LNCAP (cell line): ENCODE results near the gene PACC1.

Experiments
- TF ChIP-seq, protein P1 (sequence below): fragments of 450-650 bp; IDR thresholded peaks from 2 replicates; pipeline ENCODE4 v1.5.1; 2017; ENCODE audit warnings: mild to moderate bottlenecking

Gene PACC1

DNA sequence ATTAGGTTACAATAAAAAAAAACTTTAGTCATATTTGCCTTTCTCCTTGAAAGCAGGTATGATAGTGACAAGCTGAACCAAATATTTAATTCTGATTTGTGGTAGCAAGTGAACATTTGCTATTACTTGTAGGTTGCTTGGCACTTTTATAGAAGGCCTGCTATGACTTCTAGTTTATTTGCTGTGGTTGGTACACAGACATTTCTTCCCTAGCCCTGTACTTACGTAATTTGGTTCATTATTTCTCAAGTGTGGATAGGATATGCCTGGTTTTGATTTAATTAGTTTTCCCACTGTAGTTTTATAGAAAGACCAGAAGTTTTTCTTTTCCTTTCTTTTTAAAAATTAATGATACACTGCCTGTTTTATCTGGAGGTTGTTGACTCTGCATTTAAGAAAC lies 73.6 kb downstream of the PACC1 start:
- TF ChIP-seq, protein P1, sequence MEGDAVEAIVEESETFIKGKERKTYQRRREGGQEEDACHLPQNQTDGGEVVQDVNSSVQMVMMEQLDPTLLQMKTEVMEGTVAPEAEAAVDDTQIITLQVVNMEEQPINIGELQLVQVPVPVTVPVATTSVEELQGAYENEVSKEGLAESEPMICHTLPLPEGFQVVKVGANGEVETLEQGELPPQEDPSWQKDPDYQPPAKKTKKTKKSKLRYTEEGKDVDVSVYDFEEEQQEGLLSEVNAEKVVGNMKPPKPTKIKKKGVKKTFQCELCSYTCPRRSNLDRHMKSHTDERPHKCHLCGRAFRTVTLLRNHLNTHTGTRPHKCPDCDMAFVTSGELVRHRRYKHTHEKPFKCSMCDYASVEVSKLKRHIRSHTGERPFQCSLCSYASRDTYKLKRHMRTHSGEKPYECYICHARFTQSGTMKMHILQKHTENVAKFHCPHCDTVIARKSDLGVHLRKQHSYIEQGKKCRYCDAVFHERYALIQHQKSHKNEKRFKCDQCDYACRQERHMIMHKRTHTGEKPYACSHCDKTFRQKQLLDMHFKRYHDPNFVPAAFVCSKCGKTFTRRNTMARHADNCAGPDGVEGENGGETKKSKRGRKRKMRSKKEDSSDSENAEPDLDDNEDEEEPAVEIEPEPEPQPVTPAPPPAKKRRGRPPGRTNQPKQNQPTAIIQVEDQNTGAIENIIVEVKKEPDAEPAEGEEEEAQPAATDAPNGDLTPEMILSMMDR = no peak

DNA sequence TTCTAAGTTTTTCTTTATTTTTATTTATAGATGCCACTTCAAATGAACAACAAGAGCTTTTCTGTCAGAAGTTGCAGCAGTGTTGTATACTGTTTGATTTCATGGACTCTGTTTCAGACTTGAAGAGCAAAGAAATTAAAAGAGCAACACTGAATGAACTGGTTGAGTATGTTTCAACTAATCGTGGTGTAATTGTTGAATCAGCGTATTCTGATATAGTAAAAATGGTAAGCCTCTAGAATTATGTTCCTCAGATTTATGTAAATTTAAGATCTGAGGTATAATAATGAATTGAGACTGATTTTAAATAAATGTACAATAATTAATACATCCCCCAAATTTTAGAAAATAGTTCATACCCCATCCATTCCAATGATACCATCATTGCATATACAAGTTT lies 85.6 kb downstream of the PACC1 start:
- TF ChIP-seq, protein P1 = no peak

DNA sequence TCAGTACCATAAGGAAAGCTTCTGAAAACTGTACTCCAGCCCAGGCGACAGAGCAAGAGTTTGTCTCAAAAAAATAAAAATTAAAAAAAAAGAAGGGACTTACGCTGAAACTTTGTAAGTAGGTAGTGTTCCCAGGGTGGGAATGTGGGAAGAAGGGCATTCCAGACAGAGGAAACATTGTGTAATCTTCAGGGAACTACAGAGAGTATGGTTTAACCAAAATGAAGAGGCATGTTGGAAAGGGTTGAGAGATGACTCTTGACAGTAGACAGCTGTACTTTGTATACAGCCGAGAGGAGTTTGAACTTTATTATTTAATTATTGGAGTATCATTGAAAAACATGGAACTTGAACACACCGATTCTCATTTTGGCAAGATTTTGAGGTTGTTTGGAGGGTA lies 86.4 kb downstream of the PACC1 start:
- TF ChIP-seq, protein P1 = no peak

DNA sequence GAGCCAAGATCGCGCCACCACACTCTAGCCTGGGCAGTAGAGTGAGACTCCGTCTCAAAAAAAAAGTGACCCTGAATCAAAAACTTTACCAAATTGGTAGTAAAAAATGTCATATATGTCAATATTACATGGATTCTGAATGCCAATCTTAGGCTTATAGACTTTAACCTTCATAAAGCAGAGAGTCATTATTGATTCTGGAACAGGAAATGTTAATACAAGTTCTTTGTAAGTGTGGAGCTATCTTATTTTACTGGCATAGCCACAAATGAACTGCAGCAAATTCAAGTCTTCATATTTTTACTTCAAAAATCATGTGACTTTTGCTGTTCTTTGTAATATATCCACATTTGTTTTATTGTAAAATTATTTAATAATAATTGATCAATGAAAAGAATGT lies 88.1 kb downstream of the PACC1 start:
- TF ChIP-seq, protein P1 = no peak

DNA sequence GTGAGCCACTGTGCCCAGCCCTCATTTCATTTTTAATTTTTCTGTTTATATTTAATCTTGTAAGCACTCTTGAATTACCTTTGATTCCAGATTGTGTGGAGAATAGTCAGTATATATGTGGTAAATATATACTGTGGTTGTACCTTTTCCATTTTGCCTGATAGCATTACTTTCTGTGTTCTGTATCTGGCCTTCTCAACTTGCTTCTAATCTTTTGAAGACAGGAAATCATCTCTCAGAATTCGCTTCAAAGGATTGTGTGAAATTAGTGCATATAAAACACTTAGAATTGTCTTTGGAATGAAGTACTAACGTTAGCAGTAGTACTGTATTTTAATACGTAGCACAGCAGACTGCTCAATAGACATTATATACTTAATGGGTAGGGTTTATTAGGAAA lies 91.6 kb downstream of the PACC1 start:
- TF ChIP-seq, protein P1 = no peak

DNA sequence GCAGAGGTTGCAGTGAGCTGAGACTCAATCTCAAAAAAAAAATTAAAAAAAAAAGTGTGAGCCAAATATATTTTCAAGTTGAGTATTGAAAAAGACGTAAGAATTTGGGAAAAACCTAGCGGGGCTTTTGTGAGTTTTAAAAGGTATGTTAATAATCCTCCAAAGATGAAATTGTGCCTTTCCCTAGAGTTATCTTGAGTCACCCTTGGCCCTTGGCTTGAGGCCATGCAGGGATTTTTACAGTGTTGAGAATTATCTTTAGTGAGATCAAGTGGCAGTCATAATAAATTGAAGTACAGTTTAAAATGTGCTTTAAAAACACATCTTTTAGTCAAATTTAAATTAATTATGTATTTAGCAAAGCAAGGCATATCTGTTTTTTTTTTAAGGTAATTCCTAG lies 96.8 kb downstream of the PACC1 start:
- TF ChIP-seq, protein P1 = no peak

DNA sequence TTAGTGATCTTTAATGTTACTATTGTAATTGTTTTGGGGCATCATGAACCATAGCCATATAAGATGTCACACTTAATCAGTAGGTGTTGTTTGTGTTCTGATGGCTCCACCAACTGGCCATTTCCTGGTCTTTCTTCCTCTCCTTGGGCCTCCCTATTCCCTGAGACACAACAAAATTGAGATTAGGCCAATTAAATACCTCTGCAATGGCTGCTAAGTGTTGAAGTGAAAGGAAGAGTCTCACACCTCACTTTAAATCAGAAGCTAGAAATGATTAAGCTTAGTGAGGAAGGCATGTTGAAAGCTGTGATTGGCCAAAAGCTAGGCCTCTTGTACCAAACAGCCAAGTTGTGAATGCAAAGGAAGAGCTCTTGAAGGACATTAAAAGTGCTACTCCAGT lies 98.8 kb downstream of the PACC1 start:
- TF ChIP-seq, protein P1 = peak; percentile 51; the same call in 1 of the 2 replicates

DNA sequence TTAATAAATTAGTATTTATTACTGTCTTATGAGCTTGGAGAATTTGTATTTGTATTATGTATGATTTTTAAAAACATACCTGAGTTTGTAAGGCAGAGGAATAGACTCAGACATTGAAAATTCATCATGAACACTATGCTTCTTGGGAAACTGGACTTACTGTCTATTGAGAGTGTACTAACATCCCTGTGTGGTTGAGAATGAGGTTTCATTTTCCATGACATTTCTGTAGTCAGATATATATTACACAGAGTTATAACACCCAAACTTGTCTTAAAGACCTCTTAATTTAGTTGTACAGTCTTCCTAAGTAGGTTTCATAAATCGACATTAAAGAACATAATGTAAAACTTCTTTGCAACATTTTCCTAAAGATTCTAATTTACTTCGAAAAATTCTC lies 99.5 kb downstream of the PACC1 start:
- TF ChIP-seq, protein P1 = no peak
